NB4 (cell line): Measurements from ENCODE around the gene ASIC2.

ENCODE experiments used
- POLR2A ChIP-seq: IDR thresholded peaks from 2 replicates; pipeline ENCODE4 v1.6.1; 2011; ENCODE audit warnings: mild to moderate bottlenecking; ENCODE audit not compliant: insufficient read length; ENCODE audit errors: extremely low read depth
- TF ChIP-seq, protein P1 (sequence below): IDR thresholded peaks from one replicate; pipeline ENCODE4 v1.5.1; 2012; ENCODE audit warnings: low read depth, low read length

- TF ChIP-seq, protein P1, sequence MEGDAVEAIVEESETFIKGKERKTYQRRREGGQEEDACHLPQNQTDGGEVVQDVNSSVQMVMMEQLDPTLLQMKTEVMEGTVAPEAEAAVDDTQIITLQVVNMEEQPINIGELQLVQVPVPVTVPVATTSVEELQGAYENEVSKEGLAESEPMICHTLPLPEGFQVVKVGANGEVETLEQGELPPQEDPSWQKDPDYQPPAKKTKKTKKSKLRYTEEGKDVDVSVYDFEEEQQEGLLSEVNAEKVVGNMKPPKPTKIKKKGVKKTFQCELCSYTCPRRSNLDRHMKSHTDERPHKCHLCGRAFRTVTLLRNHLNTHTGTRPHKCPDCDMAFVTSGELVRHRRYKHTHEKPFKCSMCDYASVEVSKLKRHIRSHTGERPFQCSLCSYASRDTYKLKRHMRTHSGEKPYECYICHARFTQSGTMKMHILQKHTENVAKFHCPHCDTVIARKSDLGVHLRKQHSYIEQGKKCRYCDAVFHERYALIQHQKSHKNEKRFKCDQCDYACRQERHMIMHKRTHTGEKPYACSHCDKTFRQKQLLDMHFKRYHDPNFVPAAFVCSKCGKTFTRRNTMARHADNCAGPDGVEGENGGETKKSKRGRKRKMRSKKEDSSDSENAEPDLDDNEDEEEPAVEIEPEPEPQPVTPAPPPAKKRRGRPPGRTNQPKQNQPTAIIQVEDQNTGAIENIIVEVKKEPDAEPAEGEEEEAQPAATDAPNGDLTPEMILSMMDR = no peak
- TF ChIP-seq POLR2A = no peak
Observed at GRCh38 chr17:33273271-33273670, 19.8 kb downstream of the ASIC2 start.
